Measurements from ENCODE around the gene PIK3R3. TPM values are rescaled to one million over a fixed set of nuclear protein-coding genes. Genes with fewer than 3 reads are reported as not detected.

PIK3R3 gene
- polyA plus RNA-seq, 2 of the 4 experiments (the other 2 are of a cell fraction): 2.1 to 2.2 TPM

DNA sequence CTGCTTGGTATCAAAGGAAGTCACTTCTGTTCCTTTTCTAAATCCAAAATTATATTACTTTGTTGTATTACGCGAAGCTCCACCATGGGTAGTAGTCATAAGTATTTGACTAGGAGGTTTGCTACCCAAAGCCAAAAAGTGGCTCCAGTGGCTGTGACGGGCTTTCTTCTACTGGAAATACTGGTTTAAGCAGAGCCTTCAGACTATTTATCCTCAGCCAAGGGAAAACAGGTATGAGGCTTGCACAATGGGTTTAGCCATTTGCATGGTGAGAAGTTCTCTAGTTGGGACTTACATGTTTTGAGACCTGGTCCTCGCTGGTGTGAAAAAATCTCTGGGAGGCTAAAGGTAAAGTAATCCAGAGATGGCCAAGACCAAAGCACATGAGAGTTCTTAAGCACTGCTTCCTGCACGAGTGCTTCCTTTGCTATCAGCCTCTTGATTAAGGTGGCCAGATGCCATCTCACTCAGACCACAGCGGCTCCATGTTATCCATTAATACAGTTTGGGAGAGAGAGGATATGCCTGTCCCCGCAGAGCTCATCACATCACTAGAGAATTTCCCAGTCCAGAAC is 121.2 kb downstream of the PIK3R3 start:
- FAIRE-seq: no peak
- no peak for DNase-seq (ENCODE audit: low read depth in 1 of 2, low spot score in 1 of 2)
- ATAC-seq: no peak
- Histone ChIP-seq H3K4me3 (no peak overlapping the region), H3K4me1 (no peaks in the 10 kb centered on the region), H3K27ac (no peak overlapping the region), H3K4me2 (no peak overlapping the region), H3K9me3 (no peaks in the 10 kb centered on the region)
- no peak for TF ChIP-seq HEYL (CRISPR knock-in tag; IDR thresholded peaks at IDR 0.05)
- TF ChIP-seq, protein P1, sequence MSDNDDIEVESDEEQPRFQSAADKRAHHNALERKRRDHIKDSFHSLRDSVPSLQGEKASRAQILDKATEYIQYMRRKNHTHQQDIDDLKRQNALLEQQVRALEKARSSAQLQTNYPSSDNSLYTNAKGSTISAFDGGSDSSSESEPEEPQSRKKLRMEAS (IDR thresholded peaks at IDR 0.05): no peak
- CTCF ChIA-PET: interaction anchor here (0.6 to 1.5 kb wide), 3 partner anchors 16 to 129 kb away, joined by 3 to 5 read pairs (median 5); no protein-coding TSS in a partner anchor
- 95% methylated on average over 7 of the region's 7 CpGs for WGBS (ENCODE audit: missing lambda C conversion rate)
- POLR2A ChIA-PET: no interaction called here

DNA sequence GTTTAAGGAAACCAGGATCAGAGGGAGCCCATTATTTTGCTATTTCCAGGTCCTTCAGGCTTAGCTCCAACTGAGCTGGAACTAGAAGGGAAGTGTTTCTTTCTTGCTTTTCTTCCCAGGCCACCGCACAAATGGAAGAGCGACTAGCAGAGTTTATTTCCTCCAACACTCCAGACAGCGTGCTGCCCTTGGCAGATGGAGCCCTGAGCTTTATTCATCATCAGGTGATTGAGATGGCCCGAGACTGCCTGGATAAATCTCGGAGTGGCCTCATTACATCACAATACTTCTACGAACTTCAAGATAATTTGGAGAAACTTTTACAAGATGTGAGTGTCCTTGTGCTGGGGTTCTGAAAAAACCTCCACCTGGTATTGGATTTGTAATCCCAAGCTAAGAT is 121.8 kb downstream of the PIK3R3 start:
- Histone ChIP-seq H3K9me3 (no peaks in the 10 kb centered on the region), H3K4me2 (no peak overlapping the region), H3K4me1 (no peaks in the 10 kb centered on the region), H3K4me3 (no peak overlapping the region), H3K27ac (no peak overlapping the region)
- DNase-seq (ENCODE audit: low read depth in 1 of 2, low spot score in 1 of 2) (no peak), ATAC-seq (no peak), FAIRE-seq (no peak)
- 92% methylated on average over 6 of the region's 6 CpGs for WGBS (ENCODE audit: missing lambda C conversion rate)
- TF ChIP-seq, protein P1 (IDR thresholded peaks at IDR 0.05): no peak
- TF ChIP-seq ESRRA (IDR thresholded peaks at IDR 0.05; ENCODE audit: borderline replicate concordance, low read length) (no peak), ZC3H11A (IDR thresholded peaks at IDR 0.05) (no peak), RAD21 (conservative IDR thresholded peaks at IDR 0.05 in 1 of 2, IDR thresholded peaks at IDR 0.05 in 1 of 2) (no peak), MAZ (IDR thresholded peaks at IDR 0.05; ENCODE audit: borderline replicate concordance, low read depth, low read length) (no peak), HOXA7 (CRISPR knock-in tag; IDR thresholded peaks at IDR 0.05) (no peak), PHF8 (IDR thresholded peaks at IDR 0.05; ENCODE audit: borderline replicate concordance, low read depth) (no peak), TFCP2L1 (CRISPR knock-in tag; IDR thresholded peaks at IDR 0.05) (no peak), CBX2 (IDR thresholded peaks at IDR 0.05; ENCODE audit: borderline replicate concordance, low read depth) (no peak)
- ChIA-PET POLR2A (no interaction called here), CTCF (interaction anchor here (1.3 kb wide), 1 partner anchor 16 kb away, joined by 5 read pairs; no protein-coding TSS in a partner anchor)

DNA sequence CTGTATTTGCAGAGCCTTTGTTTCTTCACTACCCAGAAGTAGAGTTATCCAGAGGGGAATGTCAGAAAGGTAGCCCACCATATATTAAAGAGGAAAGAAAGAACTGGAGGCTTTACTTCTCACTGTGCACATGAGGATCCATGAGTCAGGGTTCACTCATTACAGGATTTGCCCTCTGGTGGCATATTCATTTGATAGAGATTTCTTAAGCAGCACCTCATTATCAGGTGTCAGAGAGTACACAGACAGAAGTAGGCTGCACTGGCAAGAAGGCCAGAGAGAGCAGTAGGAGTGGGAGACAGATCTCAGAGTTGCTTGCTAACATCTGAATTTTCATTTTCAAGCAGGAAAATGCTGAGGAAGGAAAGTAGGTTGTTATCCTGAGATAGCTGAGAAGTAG is 123.8 kb downstream of the PIK3R3 start:
- Histone ChIP-seq H3K4me1 (no peaks in the 10 kb centered on the region), H3K27ac (no peak overlapping the region), H3K4me2 (no peak overlapping the region), H3K4me3 (no peak overlapping the region), H3K9me3 (no peaks in the 10 kb centered on the region)
- ChIA-PET POLR2A (no interaction called here), CTCF (no interaction called here)
- TF ChIP-seq SREBF2 (IDR thresholded peaks at IDR 0.05): no peak
- TF ChIP-seq JUN (IDR thresholded peaks at IDR 0.05): no peak
- TF ChIP-seq, protein P2, sequence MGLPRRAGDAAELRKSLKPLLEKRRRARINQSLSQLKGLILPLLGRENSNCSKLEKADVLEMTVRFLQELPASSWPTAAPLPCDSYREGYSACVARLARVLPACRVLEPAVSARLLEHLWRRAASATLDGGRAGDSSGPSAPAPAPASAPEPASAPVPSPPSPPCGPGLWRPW (IDR thresholded peaks at IDR 0.05): no peak
- TF ChIP-seq CBX8 (IDR thresholded peaks at IDR 0.05): no peak
- TF ChIP-seq EP300 (IDR thresholded peaks at IDR 0.05): no peak
- TF ChIP-seq HOXA7 (CRISPR knock-in tag; IDR thresholded peaks at IDR 0.05): no peak
- no peak for TF ChIP-seq HOXB5 (CRISPR knock-in tag; IDR thresholded peaks at IDR 0.05)
- no peak for TF ChIP-seq NPAS2 (CRISPR knock-in tag; IDR thresholded peaks at IDR 0.05; ENCODE audit: borderline replicate concordance)
- TF ChIP-seq, protein P3, sequence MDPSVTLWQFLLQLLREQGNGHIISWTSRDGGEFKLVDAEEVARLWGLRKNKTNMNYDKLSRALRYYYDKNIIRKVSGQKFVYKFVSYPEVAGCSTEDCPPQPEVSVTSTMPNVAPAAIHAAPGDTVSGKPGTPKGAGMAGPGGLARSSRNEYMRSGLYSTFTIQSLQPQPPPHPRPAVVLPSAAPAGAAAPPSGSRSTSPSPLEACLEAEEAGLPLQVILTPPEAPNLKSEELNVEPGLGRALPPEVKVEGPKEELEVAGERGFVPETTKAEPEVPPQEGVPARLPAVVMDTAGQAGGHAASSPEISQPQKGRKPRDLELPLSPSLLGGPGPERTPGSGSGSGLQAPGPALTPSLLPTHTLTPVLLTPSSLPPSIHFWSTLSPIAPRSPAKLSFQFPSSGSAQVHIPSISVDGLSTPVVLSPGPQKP (IDR thresholded peaks at IDR 0.05; ENCODE audit: low read depth, low read length): no peak
- TF ChIP-seq MYC (IDR thresholded peaks at IDR 0.05; ENCODE audit: borderline replicate concordance, low read length): no peak
- TF ChIP-seq, protein P4, sequence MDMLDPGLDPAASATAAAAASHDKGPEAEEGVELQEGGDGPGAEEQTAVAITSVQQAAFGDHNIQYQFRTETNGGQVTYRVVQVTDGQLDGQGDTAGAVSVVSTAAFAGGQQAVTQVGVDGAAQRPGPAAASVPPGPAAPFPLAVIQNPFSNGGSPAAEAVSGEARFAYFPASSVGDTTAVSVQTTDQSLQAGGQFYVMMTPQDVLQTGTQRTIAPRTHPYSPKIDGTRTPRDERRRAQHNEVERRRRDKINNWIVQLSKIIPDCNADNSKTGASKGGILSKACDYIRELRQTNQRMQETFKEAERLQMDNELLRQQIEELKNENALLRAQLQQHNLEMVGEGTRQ (IDR thresholded peaks at IDR 0.05): no peak
- TF ChIP-seq KDM1A (IDR thresholded peaks at IDR 0.05; ENCODE audit: low read depth): no peak
- ATAC-seq (no peak), FAIRE-seq (no peak), DNase-seq (ENCODE audit: low read depth in 1 of 2, low spot score in 1 of 2) (no peak)

All from A549 (cell line).